HUES48 (cell line): ENCODE results near the gene CLEC3A.

ENCODE experiments used
- H3K27ac ChIP-seq: one replicate; pipeline ENCODE4 v1.7.0; 2013; ENCODE audit warnings: low read depth, low read length, inconsistent platforms
- H3K27me3 ChIP-seq: 2 replicates; pipeline ENCODE4 v1.6.1; 2013; ENCODE audit warnings: mild to moderate bottlenecking, low read length; ENCODE audit not compliant: control insufficient read depth, insufficient read depth
- H3K36me3 ChIP-seq: 2 replicates; pipeline ENCODE4 v1.6.1; 2013; ENCODE audit warnings: low read length; ENCODE audit not compliant: control insufficient read depth, insufficient read depth
- H3K4me1 ChIP-seq: 2 replicates; pipeline ENCODE4 v1.6.1; 2013; ENCODE audit warnings: mild to moderate bottlenecking, low read length; ENCODE audit not compliant: control insufficient read depth, insufficient read depth
- H3K4me3 ChIP-seq: 2 replicates; pipeline ENCODE4 v1.5.1; 2013; ENCODE audit warnings: mild to moderate bottlenecking, low read depth, low read length
- H3K9ac ChIP-seq: 2 replicates; pipeline ENCODE4 v1.6.1; 2013; ENCODE audit warnings: mild to moderate bottlenecking, low read depth, low read length, moderate library complexity
- H3K9me3 ChIP-seq: 2 replicates; pipeline ENCODE4 v1.6.1; 2013; ENCODE audit warnings: low read length; ENCODE audit not compliant: control insufficient read depth, insufficient read depth

Gene CLEC3A

GRCh38 chr16:77993111-77993985 lies 29.0 kb upstream of the CLEC3A start:
- Histone ChIP-seq H3K4me3 (no peak overlapping the region), H3K9me3 (peaks cover 20% of the 10 kb centered on the region), H3K9ac (peak overlapping the region; percentile 34), H3K4me1 (peaks cover 35% of the 10 kb centered on the region), H3K27ac (peak overlapping the region; percentile 98), H3K36me3 (no peaks in the 10 kb centered on the region), H3K27me3 (no peaks in the 10 kb centered on the region)

DNA sequence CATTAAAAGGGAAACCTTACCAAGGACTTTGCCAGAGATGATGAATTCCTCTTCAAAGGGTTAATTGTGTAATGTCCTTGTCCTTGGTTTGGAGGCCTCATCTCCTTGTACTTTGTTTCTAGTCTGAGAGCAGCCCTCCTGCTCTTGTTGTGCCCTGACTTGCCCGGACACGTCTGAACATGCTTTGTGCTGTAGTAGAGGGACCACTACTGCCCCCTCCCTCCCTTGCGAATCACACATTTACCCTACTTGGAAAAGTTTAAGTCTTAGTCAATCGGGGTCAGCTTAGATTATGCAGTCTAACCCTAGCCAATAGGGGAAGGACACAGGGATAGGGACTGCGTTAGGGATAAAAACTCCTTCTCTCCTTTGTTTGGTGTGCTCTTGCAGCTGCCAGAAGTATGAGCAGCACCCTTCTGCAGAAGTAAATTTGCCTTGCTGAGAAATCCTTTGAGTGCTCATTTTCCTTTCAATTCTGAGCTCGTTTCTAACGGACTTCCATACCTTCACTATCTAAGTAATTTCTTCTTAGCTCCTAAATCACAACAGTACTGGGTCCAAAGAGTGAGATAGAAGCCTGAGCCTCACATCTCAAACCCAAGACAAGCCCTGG lies 26.4 kb upstream of the CLEC3A start:
- Histone ChIP-seq H3K27ac (no peak overlapping the region), H3K9me3 (peaks cover 20% of the 10 kb centered on the region), H3K4me1 (peaks cover 35% of the 10 kb centered on the region), H3K27me3 (no peaks in the 10 kb centered on the region), H3K9ac (no peak overlapping the region), H3K36me3 (no peaks in the 10 kb centered on the region), H3K4me3 (no peak overlapping the region)

DNA sequence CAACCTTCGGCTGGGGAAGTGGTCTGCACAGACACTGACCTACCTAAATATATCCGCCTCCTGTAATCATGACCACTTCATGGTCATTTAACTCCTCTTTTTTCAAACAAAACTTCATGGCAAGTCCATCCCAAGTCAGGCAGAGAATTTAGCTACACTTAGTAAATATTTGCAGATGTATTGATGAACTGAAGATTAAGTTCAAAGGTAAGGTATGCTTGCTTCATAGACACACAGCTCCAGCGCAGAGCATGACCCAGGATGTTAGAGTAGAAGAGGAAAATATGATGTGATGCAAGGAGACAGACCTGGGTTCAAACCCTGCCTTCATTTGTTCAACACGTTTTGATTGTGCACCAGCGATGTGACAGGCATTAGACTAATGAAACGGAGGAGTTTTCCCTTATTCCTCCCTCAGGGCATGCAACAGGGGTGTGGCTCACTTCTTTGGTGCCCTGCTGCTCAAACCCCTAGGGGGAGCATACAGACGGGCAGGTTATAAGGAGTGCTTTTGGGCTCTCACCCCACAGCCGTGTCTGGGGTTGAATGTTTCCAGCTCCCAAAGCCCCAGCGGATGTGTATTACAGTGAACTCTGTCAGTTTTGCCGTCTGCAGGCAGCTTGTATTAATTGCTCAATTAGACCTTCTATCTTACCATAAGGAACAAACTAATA lies 23.9 kb upstream of the CLEC3A start:
- H3K9ac ChIP-seq = no peak overlapping the region
- H3K27ac ChIP-seq = no peak overlapping the region
- peaks cover 20% of the 10 kb centered on the region for H3K9me3 ChIP-seq
- H3K4me3 ChIP-seq = no peak overlapping the region
- no peaks in the 10 kb centered on the region for H3K36me3 ChIP-seq
- H3K4me1 ChIP-seq = peaks cover 18% of the 10 kb centered on the region
- H3K27me3 ChIP-seq = no peaks in the 10 kb centered on the region

- H3K4me3 ChIP-seq = no peak overlapping the region
- no peaks in the 10 kb centered on the region for H3K36me3 ChIP-seq
- no peak overlapping the region for H3K9ac ChIP-seq
- H3K9me3 ChIP-seq = peaks cover 5% of the 10 kb centered on the region
- no peaks in the 10 kb centered on the region for H3K27me3 ChIP-seq
- H3K4me1 ChIP-seq = peaks cover 14% of the 10 kb centered on the region
- H3K27ac ChIP-seq = no peak overlapping the region
These were observed 20.8 kb upstream of the CLEC3A start for GRCh38 chr16:78001451-78002025.

DNA sequence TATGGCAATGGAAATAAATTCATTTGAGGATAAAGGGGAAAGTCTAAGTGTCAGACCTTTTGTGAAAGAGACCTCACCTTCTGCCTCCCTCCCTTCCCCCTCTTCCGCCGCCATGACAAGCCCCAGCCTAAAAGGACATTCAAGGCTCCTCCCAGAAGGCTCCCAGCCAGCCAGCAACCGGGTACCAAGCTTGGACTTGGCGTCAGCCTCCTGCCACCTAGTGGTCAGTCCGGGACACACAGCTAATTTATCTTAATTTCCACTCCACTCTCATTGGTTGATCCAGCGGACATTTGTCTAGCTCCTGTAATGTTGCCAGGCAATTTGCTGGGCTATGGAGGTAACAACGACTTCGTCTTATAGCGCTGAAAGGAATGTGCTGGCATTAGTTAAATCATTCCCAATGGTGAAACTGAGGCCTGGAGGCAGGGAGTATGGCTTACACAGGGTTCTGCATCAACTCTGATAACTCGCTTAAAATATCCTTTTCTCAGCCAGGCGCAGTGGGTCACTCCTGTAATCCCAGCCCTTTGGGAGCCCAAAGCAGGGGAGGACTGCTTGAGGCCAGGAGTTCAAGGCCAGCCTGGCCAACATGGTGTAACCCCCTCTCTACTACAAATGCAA lies 19.3 kb upstream of the CLEC3A start:
- H3K27ac ChIP-seq = no peak overlapping the region
- H3K4me3 ChIP-seq = no peak overlapping the region
- no peak overlapping the region for H3K9ac ChIP-seq
- no peaks in the 10 kb centered on the region for H3K9me3 ChIP-seq
- H3K4me1 ChIP-seq = peaks cover 14% of the 10 kb centered on the region
- H3K36me3 ChIP-seq = no peaks in the 10 kb centered on the region
- no peaks in the 10 kb centered on the region for H3K27me3 ChIP-seq

GRCh38 chr16:78004517-78004916 lies 17.8 kb upstream of the CLEC3A start:
- Histone ChIP-seq H3K36me3 (no peaks in the 10 kb centered on the region), H3K4me1 (peaks cover 6% of the 10 kb centered on the region), H3K4me3 (no peak overlapping the region), H3K9ac (no peak overlapping the region), H3K27ac (no peak overlapping the region), H3K27me3 (no peaks in the 10 kb centered on the region), H3K9me3 (no peaks in the 10 kb centered on the region)

DNA sequence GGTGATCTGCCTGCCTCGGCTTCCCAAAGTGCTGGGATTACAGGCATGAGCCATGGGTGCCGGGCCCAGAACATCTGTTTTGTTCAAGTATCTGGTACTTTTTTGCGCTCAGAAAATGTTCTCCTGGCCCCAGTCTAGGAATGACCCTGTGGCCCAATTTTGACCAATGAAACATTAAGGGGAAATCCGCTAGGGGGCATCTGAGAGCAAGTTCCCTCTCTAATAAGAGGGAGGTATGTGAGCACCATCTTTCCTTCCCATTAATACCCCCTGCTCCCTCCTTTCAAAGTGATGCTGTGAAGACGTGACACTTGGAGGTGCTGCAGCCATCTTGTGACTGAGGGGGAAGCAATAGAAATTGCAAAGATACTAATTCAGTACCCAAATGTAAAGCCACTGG lies 16.5 kb upstream of the CLEC3A start:
- Histone ChIP-seq H3K4me1 (peaks cover 6% of the 10 kb centered on the region), H3K9me3 (no peaks in the 10 kb centered on the region), H3K27me3 (no peaks in the 10 kb centered on the region), H3K4me3 (no peak overlapping the region), H3K36me3 (no peaks in the 10 kb centered on the region), H3K27ac (no peak overlapping the region), H3K9ac (no peak overlapping the region)

GRCh38 chr16:78007121-78007520 lies 15.2 kb upstream of the CLEC3A start:
- Histone ChIP-seq H3K4me1 (peaks cover 6% of the 10 kb centered on the region), H3K27me3 (no peaks in the 10 kb centered on the region), H3K9me3 (no peaks in the 10 kb centered on the region), H3K9ac (no peak overlapping the region), H3K36me3 (no peaks in the 10 kb centered on the region), H3K27ac (no peak overlapping the region), H3K4me3 (no peak overlapping the region)

GRCh38 chr16:78024159-78024558 lies 1.8 kb downstream of the CLEC3A start:
- H3K9ac ChIP-seq = no peak overlapping the region
- no peaks in the 10 kb centered on the region for H3K36me3 ChIP-seq
- no peaks in the 10 kb centered on the region for H3K9me3 ChIP-seq
- H3K4me1 ChIP-seq = peaks cover 11% of the 10 kb centered on the region
- H3K4me3 ChIP-seq = no peak overlapping the region
- H3K27me3 ChIP-seq = no peaks in the 10 kb centered on the region
- no peak overlapping the region for H3K27ac ChIP-seq

- Histone ChIP-seq H3K27me3 (no peaks in the 10 kb centered on the region), H3K4me1 (peaks cover 11% of the 10 kb centered on the region), H3K4me3 (no peak overlapping the region), H3K27ac (no peak overlapping the region), H3K9me3 (no peaks in the 10 kb centered on the region), H3K9ac (no peak overlapping the region), H3K36me3 (no peaks in the 10 kb centered on the region)
These were observed 3.3 kb downstream of the CLEC3A start for GRCh38 chr16:78025631-78026030.
